HG02588 (cell line): ENCODE measurements around the gene NFAT5.

ENCODE experiments used
- ATAC-seq: cut with Tn5 transposase; IDR thresholded peaks from one replicate; pipeline ENCODE4 v1.9.1; 2021; ENCODE audit warnings: mild to moderate bottlenecking, moderate library complexity; ENCODE audit not compliant: unreplicated experiment

The NFAT5 gene

DNA sequence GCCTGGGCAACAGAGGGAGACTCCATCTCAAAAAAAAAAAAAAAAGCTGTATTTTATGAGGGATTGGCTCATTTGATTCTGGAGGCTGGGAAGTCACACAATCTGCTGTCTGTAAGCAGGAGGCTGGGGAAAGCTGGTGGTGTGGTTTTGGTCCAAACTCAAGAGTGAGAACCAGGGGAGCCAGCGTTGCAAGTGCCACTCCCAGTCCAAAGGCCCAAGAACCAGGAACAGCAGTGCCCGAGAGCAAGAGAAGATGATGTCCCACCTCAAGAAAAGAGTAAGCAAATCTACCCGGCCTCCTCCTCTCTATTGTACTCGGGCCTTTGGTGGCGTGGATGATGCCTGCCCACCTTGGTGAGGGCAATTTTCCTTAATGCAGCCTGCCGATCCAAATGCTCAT is 166.3 kb downstream of the NFAT5 start:
- ATAC-seq: no peak

DNA sequence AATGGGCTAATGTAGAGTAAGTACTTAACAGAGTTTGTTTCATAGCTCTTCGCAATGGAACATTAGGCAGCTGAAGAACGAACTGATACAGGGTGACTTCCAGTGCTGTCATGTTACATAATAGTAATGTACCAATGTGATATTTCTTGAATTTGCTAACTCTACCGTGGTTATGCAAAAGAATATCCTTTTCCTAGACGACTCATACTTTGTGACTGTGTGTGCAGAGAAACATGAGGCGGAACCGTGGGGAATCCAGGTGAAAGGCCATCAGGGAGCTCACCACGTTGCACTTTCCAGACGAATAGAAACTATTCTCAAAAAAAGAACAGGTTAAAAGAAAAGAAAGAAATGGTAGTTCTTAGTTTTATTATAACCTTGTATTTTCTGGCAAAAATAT is 175.8 kb downstream of the NFAT5 start:
- ATAC-seq: no peak

DNA sequence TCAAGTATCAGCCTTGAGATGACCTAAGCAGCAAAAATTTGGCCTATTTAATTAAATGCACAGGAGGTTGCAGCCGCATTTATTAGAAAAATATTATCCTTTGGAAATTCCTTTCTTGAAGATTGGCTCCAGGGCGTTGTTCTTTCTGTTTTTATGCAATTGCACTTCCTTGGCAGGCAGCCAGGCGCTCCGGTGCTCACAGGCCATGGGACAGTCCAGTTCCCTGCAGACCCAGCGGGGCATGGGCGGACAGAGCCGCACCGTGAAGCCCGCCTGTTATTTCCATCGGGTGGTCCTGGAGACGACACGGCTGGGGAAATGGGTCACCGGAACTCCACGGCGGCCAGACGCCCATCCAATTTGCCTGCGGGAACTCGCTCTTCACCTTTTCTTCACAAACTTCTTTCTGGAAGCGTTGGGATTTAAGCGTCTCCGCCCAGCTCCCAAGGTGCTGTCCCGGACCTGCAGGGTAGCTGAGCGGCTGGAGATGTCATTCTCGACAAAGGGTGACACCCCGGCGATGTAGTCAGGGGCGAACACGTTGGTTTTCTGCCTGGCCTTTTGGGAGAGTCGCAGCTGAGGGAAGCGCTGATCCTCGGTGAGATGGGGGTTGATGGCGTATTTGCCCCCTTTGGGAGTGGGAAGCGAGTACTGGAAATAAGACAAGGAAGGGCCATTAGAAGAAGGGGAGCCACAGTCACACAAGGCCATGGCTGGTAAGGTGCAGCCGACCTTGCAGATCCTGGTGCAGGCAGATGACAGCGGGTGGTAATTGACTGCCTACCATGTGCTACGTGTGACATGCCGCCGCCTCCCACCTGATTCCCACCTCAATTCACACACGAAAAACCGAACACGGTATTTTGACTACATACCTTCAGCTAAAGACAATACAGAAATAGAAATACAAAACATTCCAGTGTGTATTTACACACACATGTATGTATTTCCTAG is 176.5 kb downstream of the NFAT5 start:
- no peak for ATAC-seq

DNA sequence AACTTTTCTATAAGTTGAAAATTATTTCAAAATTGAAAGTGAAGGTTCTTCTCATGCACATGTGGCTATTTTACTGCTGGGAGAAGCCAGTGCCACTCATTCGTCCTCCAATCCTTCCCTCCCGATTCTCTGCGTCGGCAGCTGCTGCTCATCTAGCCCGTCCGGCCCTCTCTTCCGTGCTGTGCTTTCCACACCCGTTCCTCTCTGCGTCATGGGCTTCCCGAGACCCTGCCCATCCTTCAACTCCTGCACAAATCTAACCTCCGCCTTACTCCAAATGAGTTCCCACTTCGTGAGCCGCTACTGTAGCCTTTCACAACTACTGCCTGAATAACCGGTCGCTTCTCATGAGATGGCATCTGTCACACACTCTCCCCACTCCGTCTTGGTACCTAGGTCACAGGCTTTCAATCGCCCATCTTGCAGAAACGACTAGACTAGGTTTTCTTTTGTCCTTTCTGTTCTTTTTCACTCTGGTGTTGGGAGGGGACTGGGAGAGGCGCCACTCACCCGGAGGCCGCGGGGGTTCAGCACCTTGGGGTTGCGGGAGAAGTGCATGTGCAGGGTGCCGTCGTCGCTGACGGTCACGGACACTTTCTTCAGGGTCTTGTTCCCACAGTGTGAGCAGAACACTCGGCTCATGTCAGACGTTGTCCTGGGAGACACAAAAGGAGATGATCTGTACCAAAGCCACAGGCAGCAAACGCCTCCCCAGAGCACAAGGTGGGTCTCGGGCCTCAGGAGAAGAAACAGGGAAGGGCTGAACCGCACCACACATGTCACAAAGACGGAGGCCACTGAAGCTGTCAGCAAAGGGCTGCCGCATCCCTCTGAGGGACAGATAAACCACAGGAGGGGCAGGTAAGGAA is 178.8 kb downstream of the NFAT5 start:
- ATAC-seq: no peak

GRCh38 chr16:69745232-69745612 is 179.5 kb downstream of the NFAT5 start:
- no peak for ATAC-seq

DNA sequence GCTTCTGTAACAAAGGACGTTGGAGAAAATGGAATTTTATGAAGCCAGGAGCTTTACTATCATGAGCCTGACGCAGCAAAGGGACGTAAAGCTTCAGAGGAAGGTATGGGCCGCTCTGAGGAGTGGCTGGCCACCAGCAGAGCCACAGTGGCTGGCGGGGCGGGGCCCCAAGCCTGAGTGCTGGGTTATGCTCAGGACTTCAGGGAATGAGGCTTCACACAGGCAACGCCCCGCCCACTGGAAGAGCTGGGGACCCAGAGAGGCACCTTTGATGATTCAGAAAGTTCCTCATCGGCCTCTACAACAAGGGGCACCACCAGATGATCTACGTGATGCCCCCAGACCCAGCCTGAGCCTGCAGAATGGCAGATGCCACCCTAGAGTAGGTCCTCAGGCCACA is 180.2 kb downstream of the NFAT5 start:
- no peak for ATAC-seq

DNA sequence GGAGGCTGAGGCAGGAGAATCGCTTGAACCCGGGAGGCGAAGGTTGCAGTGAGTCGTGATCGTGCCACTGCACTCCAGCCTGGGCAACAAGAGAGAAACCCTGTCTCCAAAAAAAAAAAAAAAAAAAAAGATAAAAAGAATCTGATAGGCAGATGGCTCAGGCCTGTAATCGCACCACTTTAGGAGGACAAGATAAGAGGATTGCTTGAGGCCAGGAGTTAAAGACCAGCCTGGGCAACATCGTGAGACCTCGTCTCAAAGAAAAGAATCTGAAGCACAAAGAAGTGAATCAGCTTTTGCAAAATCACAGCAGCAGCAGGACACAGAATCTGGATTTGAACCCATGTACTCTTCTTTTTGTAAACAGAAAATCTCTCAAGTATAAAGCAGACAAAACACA is 181.3 kb downstream of the NFAT5 start:
- ATAC-seq: no peak

DNA sequence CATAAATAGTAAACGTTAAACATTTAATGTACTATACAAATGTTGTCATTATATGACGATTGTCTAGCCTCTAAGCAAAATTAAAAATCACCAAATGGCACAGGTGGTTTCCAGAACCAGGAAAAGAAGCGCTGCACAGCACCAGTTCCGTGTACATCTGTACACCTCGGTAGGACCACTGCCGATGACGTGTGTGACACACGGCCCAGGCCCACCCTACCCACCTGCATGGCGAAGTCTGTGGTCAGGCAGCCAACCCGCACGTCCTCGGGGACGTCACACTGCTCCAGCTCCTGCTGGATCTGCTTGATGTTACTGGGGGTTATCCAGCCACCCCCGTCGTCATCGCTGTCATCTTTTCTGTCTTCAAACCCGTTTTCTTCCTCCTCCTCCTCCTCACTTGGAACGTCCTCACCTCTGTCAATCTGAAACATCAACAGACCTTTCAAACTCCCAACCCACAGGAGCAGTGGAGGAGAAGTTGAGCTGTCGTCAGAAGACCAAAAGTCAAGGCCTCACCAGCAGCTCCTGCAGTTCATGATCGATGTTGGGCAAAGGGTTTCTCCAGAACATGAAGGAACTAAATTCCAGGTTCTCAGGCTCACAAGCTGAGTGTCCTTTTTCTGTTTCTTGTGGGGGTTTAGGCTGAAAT is 183.1 kb downstream of the NFAT5 start:
- ATAC-seq: no peak

DNA sequence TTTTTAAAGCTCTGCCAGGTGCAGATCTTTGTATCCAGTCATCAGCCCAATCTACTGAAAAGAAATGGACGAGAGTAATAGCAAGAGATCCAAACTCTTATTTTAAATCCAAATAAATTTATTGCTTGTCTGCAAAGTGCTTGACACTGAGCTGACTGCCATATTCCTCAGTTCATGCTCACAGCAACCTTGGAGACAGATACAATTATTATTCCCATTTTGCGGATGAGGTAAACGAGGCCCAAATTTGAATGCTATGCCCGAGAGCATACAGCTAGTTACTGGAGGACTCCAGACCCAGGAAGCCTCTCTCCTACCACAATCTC is 188.3 kb downstream of the NFAT5 start:
- ATAC-seq: no peak
